GM12801 (cell line): ENCODE data around the gene LRGUK.

Experiments
- TF ChIP-seq, protein P1 (sequence below): IDR thresholded peaks from one replicate; pipeline ENCODE4 v1.5.1; 2011; ENCODE audit warnings: control low read depth; ENCODE audit not compliant: insufficient read length; ENCODE audit errors: extremely low read depth

The LRGUK gene

DNA sequence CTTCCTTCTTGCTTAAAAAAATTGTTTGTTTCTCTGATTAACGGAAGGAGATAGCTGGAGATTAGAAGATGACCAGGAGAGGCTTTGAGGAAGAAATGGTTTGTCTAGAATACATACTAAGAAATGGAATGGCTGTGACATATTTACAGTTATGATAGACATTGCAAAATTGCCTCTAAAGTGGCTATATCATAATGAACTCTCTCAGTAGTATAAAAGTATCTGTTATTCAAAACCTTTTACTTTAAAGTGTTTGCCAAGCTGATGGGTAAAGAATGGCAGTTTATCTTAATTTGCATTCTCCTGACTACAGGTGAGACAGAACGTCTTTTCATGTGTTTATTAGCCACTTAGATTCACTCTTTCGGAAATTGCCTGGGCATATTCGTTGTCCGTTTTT lies 28.7 kb downstream of the LRGUK start:
- TF ChIP-seq, protein P1, sequence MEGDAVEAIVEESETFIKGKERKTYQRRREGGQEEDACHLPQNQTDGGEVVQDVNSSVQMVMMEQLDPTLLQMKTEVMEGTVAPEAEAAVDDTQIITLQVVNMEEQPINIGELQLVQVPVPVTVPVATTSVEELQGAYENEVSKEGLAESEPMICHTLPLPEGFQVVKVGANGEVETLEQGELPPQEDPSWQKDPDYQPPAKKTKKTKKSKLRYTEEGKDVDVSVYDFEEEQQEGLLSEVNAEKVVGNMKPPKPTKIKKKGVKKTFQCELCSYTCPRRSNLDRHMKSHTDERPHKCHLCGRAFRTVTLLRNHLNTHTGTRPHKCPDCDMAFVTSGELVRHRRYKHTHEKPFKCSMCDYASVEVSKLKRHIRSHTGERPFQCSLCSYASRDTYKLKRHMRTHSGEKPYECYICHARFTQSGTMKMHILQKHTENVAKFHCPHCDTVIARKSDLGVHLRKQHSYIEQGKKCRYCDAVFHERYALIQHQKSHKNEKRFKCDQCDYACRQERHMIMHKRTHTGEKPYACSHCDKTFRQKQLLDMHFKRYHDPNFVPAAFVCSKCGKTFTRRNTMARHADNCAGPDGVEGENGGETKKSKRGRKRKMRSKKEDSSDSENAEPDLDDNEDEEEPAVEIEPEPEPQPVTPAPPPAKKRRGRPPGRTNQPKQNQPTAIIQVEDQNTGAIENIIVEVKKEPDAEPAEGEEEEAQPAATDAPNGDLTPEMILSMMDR = no peak

DNA sequence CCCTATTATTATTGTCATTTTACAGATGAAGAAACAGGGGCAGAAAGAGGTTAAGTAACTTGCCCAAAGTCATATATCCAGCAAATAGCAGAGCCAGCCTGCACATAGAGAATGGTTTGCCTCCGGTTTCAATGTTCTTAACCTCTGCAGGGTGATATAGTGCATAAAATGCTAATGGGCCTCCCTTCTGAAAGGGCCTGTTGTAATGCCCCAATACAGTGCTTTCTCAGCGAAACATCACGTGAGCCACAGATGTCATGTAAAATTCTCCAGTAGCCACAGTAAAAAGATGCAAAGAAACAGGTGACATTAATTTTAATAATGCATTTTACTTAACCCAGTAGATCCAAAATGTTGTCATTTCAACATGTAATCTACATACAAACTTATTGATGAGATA lies 38.1 kb downstream of the LRGUK start:
- TF ChIP-seq, protein P1 = no peak

DNA sequence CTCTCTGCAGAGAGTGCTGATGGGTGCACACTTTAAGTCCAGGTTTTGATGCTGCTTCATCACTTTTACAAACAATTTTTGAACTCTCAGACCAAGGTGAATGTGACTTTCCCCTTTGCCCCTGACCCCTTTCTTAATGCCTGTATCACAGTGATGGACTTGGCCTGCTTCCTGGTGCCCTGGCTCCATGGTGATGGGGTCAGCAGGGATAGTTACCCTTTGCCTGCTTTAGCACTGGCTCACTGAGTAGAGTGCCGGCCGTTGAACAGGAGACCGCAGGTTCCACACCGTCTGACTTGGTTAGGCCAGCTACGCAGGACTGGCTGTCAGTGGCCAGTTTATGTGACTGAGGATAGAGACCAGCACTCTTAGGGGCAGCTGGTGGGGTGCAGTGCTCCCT lies 40.1 kb downstream of the LRGUK start:
- TF ChIP-seq, protein P1 = no peak

DNA sequence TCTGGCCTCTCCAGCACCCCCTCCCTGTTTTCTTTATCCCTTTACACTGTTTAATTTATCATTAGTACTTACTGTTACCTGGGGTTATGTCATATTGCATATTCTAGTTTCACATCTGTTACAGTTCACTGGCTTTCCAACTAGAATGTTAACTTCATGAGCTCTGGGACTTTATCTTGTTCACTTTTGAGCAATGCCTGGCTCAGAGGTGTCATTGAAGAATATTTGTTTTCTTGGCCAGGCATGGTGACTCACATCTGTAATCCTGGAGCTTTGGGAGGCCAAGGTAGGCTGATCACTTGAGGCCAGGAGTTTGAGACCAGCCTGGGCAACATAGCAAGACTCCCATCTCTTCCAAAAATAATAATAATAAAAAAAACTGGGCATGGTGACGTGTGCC lies 40.7 kb downstream of the LRGUK start:
- TF ChIP-seq, protein P1 = no peak

DNA sequence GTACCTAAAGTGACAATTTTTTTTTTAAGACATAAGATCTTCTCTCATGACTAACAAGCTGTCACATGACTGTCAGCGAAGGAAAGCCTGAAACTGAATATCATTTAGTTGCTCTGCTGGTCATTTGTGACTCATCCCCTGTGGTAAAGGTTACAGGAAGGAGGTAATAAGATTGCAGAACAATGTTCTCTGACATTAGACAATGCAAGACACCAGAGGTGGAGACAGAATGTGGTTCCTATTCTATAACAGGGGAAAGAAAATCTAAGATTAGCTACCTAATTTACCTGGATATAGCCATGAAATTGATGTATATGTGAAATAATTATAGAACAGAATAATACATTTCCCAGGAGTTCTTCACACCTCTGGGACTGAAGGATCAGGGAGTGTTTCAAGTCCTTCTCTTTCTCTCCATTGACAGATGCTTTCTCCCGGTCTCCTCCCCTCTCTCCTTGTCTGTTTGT lies 47.7 kb downstream of the LRGUK start:
- TF ChIP-seq, protein P1 = no peak

DNA sequence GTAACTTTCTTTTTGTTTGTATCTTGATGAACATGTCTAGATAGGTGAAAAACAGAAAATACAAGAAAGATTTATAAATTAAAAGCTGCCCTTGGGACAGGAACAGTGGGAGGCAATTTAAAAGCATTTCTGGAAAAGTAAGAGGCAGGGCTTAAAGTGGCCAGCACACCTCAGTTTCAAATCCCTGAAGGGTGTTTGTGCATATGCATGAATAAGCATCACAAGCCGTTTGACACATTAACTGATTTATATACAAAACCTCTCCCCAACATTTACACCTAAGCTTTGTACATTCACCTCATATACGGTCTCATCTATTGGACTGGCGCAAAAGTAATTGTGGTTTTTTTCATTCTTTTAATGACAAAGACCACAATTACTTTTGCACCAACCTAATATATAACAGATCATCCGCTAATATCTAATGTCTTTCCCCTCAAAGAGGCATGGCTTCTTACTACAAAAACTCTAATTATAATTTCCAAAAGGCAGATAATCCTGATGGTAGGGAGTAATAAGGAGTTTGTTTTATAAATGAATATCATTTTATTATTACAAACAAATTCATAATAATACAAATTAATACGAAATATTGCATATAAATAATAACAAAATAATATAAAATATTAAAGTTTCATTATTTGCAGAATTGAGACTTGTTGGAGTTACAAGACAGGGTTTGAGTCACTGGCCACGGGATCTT lies 48.3 kb downstream of the LRGUK start:
- TF ChIP-seq, protein P1 = no peak

DNA sequence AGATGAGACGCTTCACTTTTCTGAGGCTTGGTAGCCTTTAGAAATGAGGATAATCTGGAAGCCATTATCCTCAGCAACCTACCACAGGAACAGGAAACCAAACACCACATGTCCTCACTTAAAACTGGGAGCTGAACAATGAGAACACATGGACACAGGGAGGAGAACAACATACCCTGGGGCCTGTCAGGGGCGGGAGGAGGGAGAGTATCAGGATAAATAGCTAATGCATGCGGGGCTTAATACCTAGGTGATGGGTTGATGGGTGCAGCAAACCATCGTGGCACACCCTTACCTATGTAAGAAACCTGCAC lies 48.9 kb downstream of the LRGUK start:
- TF ChIP-seq, protein P1 = no peak
